HL-60 (cell line): ENCODE data around the gene CCAR1.
"Not testable (repeated sequence)": the region's sequence is repeated elsewhere in the genome, so short reads cannot be mapped to it uniquely, and the experiment has no call there.

Experiments used
- CTCF ChIP-seq: IDR thresholded peaks from one replicate; pipeline ENCODE4 v1.5.1; 2011; ENCODE audit warnings: low read length, control low read depth, inconsistent platforms; ENCODE audit not compliant: insufficient read depth
- GABPA ChIP-seq: IDR thresholded peaks from 2 replicates; pipeline ENCODE4 v1.6.1; 2012; ENCODE audit warnings: low read depth

- not testable (repeated sequence) for TF ChIP-seq GABPA, CTCF
These were observed 89.8 kb downstream of the CCAR1 start for GRCh38 chr10:68810830-68811229.
